GM21825 (cell line): ENCODE measurements around the gene SLC34A2.

Source experiments
- ATAC-seq: cut with Tn5 transposase; IDR thresholded peaks from one replicate; pipeline ENCODE4 v1.9.1; 2021; ENCODE audit warnings: mild to moderate bottlenecking, moderate library complexity; ENCODE audit not compliant: unreplicated experiment

The SLC34A2 gene

GRCh38 chr4:25722964-25723363 is 67.3 kb downstream of the SLC34A2 start:
- no peak for ATAC-seq

DNA sequence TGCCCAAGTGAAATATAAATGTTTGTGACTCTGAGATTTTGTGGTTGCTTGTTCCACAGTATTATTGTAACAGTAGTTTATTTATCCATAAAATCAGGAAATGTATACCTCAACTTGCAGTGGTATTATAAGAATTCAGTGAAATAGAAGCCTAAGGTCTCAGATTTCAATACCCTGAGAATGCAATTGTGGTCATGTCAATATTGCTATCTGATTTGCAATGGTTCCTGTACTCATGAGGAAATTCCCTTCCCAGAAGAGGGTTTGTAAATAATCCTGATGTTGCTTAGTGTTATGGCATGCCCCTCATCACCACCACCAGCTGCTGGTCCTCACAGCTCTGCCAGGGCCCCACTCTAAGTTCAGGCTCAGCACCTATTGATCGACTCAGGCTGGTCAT is 67.8 kb downstream of the SLC34A2 start:
- ATAC-seq: no peak

DNA sequence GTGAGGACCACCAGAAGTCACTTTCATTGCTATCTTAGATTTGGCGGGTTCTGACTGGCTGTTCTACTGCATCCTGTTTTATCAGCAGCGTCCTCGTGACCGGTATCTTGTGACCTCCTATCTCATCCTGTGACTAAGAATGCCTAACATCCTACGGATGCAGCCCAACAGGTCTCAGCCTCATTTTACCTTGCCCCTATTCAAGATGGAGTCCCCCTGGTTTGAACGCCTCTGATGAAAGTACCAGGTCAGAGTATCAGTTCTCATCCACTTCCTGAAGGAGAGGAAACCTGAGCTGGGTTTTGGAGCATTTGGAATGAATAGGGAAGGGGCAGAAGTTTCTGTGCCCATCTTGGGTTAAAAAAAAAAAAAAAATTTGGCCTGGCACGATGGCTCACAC is 70.2 kb downstream of the SLC34A2 start:
- no peak for ATAC-seq

DNA sequence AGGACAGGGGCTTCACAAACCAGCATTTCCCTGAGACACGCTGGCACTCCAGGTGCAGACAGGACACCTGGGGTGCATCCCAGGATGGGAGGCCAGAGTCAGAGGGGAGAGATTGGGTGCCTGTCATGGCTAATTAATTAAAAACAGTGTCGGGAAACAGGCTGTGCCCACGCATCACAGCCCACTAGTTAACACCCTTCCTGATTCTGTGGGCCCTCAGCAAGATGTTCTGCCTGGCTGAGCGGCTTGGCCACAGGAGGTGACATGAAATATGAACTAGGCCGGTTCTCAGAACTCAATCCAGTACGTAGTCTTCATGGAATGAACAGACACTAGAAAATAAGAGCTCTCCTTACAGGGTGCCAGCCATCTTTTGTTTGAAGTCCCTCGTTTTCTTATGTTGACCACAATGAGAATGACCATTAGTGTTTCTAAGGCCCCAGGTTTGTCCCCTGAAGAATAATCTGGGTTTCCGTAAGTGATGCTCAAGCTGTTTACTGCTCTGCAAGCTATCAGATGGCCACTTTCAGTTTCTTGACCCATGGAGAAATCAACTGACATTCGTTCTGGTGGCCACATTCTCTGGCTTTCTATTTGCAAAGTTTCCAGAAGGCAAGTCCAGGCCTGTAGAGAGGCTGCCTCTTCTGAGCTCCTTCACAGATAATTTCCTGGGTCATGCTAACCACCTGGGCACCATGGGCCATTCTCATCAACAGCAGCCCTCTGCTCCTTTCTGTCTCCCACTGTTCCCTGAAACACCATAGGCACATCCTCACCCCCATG is 72.3 kb downstream of the SLC34A2 start:
- no peak for ATAC-seq
